OCI-LY3 (cell line): ENCODE measurements around the gene FTO.

Experiments used
- H2AFZ ChIP-seq: fragments of 200-600, 300-600 bp; shearing (Covaris generic); 2 replicates; pipeline ENCODE4 v1.6.0; 2014; ENCODE audit warnings: antibody characterized with exemption, low read depth, low read length
- H3K27ac ChIP-seq: fragments of 200-600, 300-600 bp; sonication (generic); 2 replicates; pipeline ENCODE4 v1.5.1; 2014; ENCODE audit warnings: mild to moderate bottlenecking, low read length, moderate library complexity, mixed read lengths
- H3K27me3 ChIP-seq: fragments of 200-600, 300-600 bp; sonication (generic); 2 replicates; pipeline ENCODE4 v1.6.1; 2014; ENCODE audit warnings: low read depth, low read length, mixed read lengths
- H3K36me3 ChIP-seq: fragments of 200-600, 300-600 bp; sonication (generic); replicated peaks from 2 replicates; pipeline ENCODE3; 2014; ENCODE audit warnings: low read depth, low read length, mixed read lengths
- H3K4me1 ChIP-seq: fragments of 300-600, 200-600 bp; sonication (generic); 2 replicates; pipeline ENCODE4 v1.6.1; 2014; ENCODE audit warnings: low read length, mixed read lengths
- H3K4me2 ChIP-seq: fragments of 200-600, 300-600 bp; sonication (generic); 2 replicates; pipeline ENCODE4 v1.6.1; 2014; ENCODE audit warnings: low read length, mixed read lengths
- H3K4me3 ChIP-seq: fragments of 300-600, 200-600 bp; sonication (generic); 2 replicates; pipeline ENCODE4 v1.5.1; 2014; ENCODE audit warnings: antibody characterized with exemption, mild to moderate bottlenecking, low read length, moderate library complexity
- H3K79me2 ChIP-seq: fragments of 300-600, 200-600 bp; shearing (Covaris generic); 2 replicates; pipeline ENCODE4 v1.6.1; 2014; ENCODE audit warnings: mild to moderate bottlenecking, low read length, mixed read lengths
- H3K9ac ChIP-seq: fragments of 300-600, 200-600 bp; shearing (Covaris generic); 2 replicates; pipeline ENCODE4 v1.6.0; 2014; ENCODE audit warnings: mild to moderate bottlenecking, low read length, moderate library complexity
- H3K9me3 ChIP-seq: fragments of 200-600, 300-600 bp; shearing (Covaris generic); 2 replicates; pipeline ENCODE4 v1.6.1; 2014; ENCODE audit warnings: low read length, mixed read lengths; ENCODE audit not compliant: insufficient read depth
- H4K20me1 ChIP-seq: fragments of 200-600, 300-600 bp; sonication (generic); 2 replicates; pipeline ENCODE4 v1.6.1; 2016; ENCODE audit warnings: low read length, mixed read lengths; ENCODE audit not compliant: insufficient read depth
- EZH2phosphoT487 ChIP-seq: fragments of 200-600 bp; shearing (Covaris generic); IDR thresholded peaks from 2 replicates; pipeline ENCODE4 v1.6.1; 2018; ENCODE audit warnings: antibody characterized with exemption, mixed run types, low read depth
- TF ChIP-seq, protein P1 (sequence below): fragments of 200-600, 300-600 bp; sonication (generic); IDR thresholded peaks from 2 replicates; pipeline ENCODE4 v1.5.1; 2014; ENCODE audit warnings: antibody characterized with exemption, low read length, low read depth

The FTO gene

DNA sequence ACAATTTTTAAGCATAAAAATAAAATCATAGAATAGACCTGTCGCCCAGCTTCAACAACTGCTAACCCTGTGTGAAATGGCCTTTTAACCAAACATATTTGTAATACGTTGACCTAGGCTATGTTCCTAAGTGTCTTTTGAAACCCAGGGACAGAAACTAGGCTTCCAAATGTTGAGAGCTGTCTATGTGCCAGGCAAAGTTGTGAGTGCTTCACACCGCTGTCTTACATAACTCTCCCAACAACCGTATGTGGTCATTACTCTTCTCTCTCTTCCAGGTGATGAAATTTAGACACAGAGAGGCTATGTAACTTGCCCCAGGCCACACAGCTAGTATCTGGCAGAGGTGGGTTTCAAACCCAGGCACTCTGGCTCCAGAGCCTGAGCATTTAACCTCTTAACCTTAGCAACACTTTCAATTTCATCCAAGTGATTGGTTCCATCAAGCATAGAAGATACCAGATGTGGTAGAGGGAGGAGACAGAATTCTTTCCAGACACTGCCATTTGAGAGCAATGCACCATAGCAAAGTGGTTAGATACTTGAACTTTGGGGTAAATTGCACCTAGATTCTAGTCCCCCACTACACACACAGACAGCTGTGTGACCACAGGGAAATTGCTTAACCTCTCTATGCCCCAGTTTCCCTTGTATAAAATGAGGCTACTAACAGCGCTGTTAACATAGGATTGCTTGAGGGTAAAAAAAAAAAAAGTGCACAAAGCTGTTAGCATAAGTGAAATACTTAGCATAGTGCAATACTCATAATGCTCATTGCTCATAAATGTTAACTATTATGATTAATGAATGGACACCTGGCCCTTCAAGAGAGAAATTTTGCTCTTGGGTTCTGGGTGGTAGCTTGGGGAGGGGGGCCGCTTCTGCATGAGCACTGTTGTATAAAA lies 422.0 kb downstream of the FTO start:
- no peak overlapping the region for H2AFZ ChIP-seq
- no peaks in the 10 kb centered on the region for H3K9me3 ChIP-seq
- no peak overlapping the region for H3K4me2 ChIP-seq
- H3K36me3 ChIP-seq = no peaks in the 10 kb centered on the region
- H3K4me3 ChIP-seq = no peak overlapping the region
- H4K20me1 ChIP-seq = no peaks in the 10 kb centered on the region
- no peaks in the 10 kb centered on the region for H3K79me2 ChIP-seq
- no peak for TF ChIP-seq EZH2phosphoT487
- TF ChIP-seq, protein P1, sequence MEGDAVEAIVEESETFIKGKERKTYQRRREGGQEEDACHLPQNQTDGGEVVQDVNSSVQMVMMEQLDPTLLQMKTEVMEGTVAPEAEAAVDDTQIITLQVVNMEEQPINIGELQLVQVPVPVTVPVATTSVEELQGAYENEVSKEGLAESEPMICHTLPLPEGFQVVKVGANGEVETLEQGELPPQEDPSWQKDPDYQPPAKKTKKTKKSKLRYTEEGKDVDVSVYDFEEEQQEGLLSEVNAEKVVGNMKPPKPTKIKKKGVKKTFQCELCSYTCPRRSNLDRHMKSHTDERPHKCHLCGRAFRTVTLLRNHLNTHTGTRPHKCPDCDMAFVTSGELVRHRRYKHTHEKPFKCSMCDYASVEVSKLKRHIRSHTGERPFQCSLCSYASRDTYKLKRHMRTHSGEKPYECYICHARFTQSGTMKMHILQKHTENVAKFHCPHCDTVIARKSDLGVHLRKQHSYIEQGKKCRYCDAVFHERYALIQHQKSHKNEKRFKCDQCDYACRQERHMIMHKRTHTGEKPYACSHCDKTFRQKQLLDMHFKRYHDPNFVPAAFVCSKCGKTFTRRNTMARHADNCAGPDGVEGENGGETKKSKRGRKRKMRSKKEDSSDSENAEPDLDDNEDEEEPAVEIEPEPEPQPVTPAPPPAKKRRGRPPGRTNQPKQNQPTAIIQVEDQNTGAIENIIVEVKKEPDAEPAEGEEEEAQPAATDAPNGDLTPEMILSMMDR = no peak
- H3K4me1 ChIP-seq = no peaks in the 10 kb centered on the region
- 0 out of 2 replicates have a peak, but pooled peaks cover 6% of the 10 kb centered on the region for H3K27me3 ChIP-seq
- H3K27ac ChIP-seq = no peak overlapping the region
- no peak overlapping the region for H3K9ac ChIP-seq

DNA sequence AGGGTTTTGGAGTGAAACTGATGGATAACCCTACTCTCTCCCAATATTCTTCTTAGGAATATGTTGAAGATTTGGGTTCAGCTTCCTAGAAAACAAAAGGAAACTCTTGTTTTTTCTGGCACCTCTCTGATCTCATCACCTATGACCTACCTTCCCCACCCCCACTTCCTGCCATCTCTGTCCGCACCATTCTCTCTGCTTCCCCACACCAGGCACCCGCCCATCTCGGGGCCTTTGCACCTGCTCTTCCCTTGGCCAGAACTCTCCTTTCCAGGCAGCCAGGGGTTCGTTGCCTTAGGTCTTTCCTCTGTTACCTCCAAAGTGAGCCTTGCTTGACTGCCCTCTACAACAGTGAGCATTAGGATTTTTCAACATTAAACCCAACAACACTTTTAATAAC lies 423.0 kb downstream of the FTO start:
- no peak overlapping the region for H3K4me2 ChIP-seq
- H3K27ac ChIP-seq = no peak overlapping the region
- H3K79me2 ChIP-seq = no peaks in the 10 kb centered on the region
- H3K9me3 ChIP-seq = no peaks in the 10 kb centered on the region
- no peaks in the 10 kb centered on the region for H3K36me3 ChIP-seq
- H3K4me3 ChIP-seq = no peak overlapping the region
- 0 out of 2 replicates have a peak, but pooled peaks cover 6% of the 10 kb centered on the region for H3K27me3 ChIP-seq
- no peaks in the 10 kb centered on the region for H3K4me1 ChIP-seq
- no peaks in the 10 kb centered on the region for H4K20me1 ChIP-seq
- TF ChIP-seq, protein P1 = no peak
- TF ChIP-seq EZH2phosphoT487 = no peak
- H2AFZ ChIP-seq = no peak overlapping the region
- H3K9ac ChIP-seq = no peak overlapping the region

DNA sequence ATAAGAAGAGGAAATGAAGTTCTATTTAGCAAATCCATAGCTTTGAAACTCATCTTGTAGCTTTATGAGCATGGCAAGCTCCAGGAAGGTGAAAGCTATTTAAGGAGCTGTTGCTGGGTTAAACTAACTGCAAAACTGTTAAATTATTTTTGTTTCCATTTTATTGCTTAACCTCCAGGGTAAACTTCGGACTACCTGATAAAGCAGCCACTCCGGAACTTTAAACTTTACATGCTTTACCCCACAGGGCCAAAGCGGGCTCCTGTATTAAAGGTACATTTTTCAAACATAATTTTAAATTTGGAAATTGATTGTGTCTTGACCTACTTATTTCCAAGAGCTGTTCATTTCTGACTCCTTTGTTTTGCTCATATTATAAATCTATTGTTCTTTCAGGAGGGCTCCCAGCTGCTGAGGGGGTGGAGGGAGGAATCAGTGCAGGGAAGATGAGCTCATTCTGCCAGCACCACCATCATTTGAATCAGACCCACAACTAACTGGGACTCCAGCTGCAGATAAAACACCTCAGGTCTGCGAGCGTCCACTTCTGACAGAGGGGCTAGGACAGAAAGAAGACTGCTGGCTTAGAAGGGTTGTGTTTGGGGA lies 424.8 kb downstream of the FTO start:
- H3K27ac ChIP-seq = no peak overlapping the region
- 0 out of 2 replicates have a peak, but pooled peaks cover 6% of the 10 kb centered on the region for H3K27me3 ChIP-seq
- no peak overlapping the region for H3K4me3 ChIP-seq
- no peaks in the 10 kb centered on the region for H3K9me3 ChIP-seq
- TF ChIP-seq EZH2phosphoT487 = no peak
- TF ChIP-seq, protein P1 = no peak
- no peaks in the 10 kb centered on the region for H3K36me3 ChIP-seq
- H3K9ac ChIP-seq = no peak overlapping the region
- H3K4me2 ChIP-seq = no peak overlapping the region
- no peaks in the 10 kb centered on the region for H3K4me1 ChIP-seq
- no peaks in the 10 kb centered on the region for H3K79me2 ChIP-seq
- H2AFZ ChIP-seq = no peak overlapping the region
- no peaks in the 10 kb centered on the region for H4K20me1 ChIP-seq

DNA sequence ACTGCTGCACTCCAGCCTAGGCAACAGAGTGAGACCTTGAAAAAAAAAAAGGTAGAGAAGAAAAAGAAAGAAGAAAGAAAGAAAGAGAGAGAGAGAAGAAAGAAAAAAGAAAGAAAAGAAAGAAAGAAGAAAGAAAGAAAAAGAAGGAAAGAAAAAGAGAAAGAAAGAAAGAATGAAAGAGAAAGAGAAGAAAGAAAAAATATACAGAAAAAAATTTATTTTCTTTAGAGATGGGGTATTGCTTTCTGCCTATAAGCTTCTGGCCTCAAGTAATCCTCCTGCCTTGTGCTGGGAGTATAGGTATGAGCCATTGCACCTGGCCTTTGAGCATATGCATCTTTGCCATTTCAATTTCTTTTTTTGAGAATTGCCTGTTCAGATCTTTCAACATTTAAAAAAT lies 425.9 kb downstream of the FTO start:
- Histone ChIP-seq H2AFZ (no peak overlapping the region), H3K27ac (no peak overlapping the region), H3K4me3 (no peak overlapping the region), H4K20me1 (no peaks in the 10 kb centered on the region), H3K27me3 (peaks cover 13% of the 10 kb centered on the region; the same call in 1 of the 2 replicates), H3K9me3 (no peaks in the 10 kb centered on the region), H3K9ac (no peak overlapping the region), H3K36me3 (no peaks in the 10 kb centered on the region), H3K4me1 (no peaks in the 10 kb centered on the region), H3K79me2 (no peaks in the 10 kb centered on the region), H3K4me2 (no peak overlapping the region)
- TF ChIP-seq, protein P1 = no peak
- TF ChIP-seq EZH2phosphoT487 = no peak
